Esophagus (tissue), 2 donors: Measurements from ENCODE around the gene MEP1A. TPM values are rescaled to one million over a fixed set of nuclear protein-coding genes. Genes with fewer than 3 reads are reported as not detected.
"Not testable (repeated sequence)": the region's sequence is repeated elsewhere in the genome, so short reads cannot be mapped to it uniquely, and the experiment has no call there.

ENCODE experiments used
- H3K27ac ChIP-seq, 2 donors: one replicate each; pipeline ENCODE4 v1.5.1; 2013; ENCODE audit warnings: low read depth in 2 of 2, mild to moderate bottlenecking in 2 of 2, inconsistent platforms in 1 of 2, low read length in 1 of 2, moderate library complexity in 1 of 2
- H3K27me3 ChIP-seq, 2 donors: one replicate each; pipeline ENCODE4 v1.6.1; 2013; ENCODE audit warnings: low read length in 2 of 2, control low read depth in 1 of 2, mild to moderate bottlenecking in 1 of 2; ENCODE audit not compliant: insufficient read depth in 2 of 2, control insufficient read depth in 1 of 2
- H3K36me3 ChIP-seq, 2 donors: one replicate each; pipeline ENCODE4 v1.6.1; 2013; ENCODE audit warnings: low read length in 1 of 2; ENCODE audit not compliant: control insufficient read depth in 2 of 2, insufficient read depth in 2 of 2
- H3K4me1 ChIP-seq, 2 donors: one replicate each; pipeline ENCODE4 v1.6.1; 2013; ENCODE audit warnings: low read length in 1 of 2; ENCODE audit not compliant: control insufficient read depth in 2 of 2, insufficient read depth in 2 of 2
- H3K4me3 ChIP-seq, 2 donors: one replicate each; pipeline ENCODE4 v1.5.1; 2013; ENCODE audit warnings: low read length in 2 of 2, mild to moderate bottlenecking in 2 of 2, low read depth in 1 of 2, moderate library complexity in 1 of 2
- H3K9me3 ChIP-seq, 2 donors: one replicate each; pipeline ENCODE4 v1.6.1; 2013; ENCODE audit warnings: mild to moderate bottlenecking in 2 of 2, low read depth in 1 of 2, low read length in 1 of 2, moderate library complexity in 1 of 2; ENCODE audit not compliant: control insufficient read depth in 2 of 2, insufficient read depth in 1 of 2
- WGBS, 2 donors: extraction: QIAGEN DNeasy Blood & Tissue Kit; methylation state at CpG; one replicate each; pipeline ENCODE4 v1.1.7; 2013; 5-methylcytosine and 5-hydroxymethylcytosine counted together
- polyA plus RNA-seq, 2 donors: library from polyadenylated mRNA; stranded (reverse); fragments of 200-250 nt; gene quantifications; one replicate each; pipeline ENCODE4 v1.2.3, GENCODE V29; 2013
- donor health status: healthy with polysubstance abuse.
- donor health status: Bipolar disorder and iron deficiency.

The MEP1A gene
- polyA plus RNA-seq, 2 donors, result 0.01 TPM; not detected in 1

GRCh38 chr6:46773201-46773855 lies 19.9 kb upstream of the MEP1A start:
- WGBS, 2 donors, result 35 to 64% methylated on average over 1 of the region's 1 CpG
- no peak overlapping the region for H3K27ac ChIP-seq
- H3K4me3 ChIP-seq, result no peak overlapping the region
- H3K4me1 ChIP-seq, result no peaks in the 10 kb centered on the region
- H3K36me3 ChIP-seq, result no peaks in the 10 kb centered on the region
- H3K9me3 ChIP-seq, result no peaks in the 10 kb centered on the region
- H3K27me3 ChIP-seq, result no peaks in the 10 kb centered on the region

GRCh38 chr6:46774736-46775135 lies 18.5 kb upstream of the MEP1A start:
- H3K4me1 ChIP-seq, H3K4me3 ChIP-seq, H3K36me3 ChIP-seq, H3K27me3 ChIP-seq, H3K27ac ChIP-seq, H3K9me3 ChIP-seq: not testable (repeated sequence)
- 94 to 97% methylated on average over 21 to 24 of the region's 24 CpGs for WGBS, 2 donors

DNA sequence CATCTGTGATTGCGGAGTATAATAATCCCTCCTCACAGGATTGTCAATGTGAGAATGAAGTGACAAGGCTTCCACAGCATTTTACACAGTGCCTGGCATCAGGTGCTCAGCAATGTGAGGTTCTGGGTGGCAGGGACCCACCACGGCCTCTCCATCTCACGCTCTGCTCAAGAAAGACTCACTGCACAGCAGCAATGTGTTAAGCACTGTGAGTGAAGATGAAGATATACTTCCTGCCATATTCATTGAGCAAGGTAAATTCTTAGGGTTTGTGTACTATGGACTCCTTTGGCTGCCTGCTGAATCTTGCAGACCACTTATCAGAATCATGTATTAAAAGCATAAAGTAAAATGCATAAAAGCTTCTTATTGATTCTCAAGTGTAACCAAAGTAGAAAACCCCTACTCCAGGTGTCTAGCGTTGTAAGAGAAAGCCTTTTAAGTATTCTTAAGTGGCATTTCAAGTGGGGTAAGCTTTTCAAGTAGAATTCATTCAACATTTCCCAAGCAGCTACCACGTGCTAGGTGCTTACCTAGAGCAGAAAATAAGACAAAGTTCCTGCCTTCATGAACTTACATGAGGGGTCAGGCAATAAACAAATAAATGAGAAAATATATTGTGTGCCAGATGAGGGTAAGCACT lies 17.0 kb upstream of the MEP1A start:
- Histone ChIP-seq H3K4me1 (no peaks in the 10 kb centered on the region), H3K27me3 (no peaks in the 10 kb centered on the region), H3K36me3 (no peaks in the 10 kb centered on the region), H3K9me3 (no peaks in the 10 kb centered on the region), H3K27ac (no peak overlapping the region), H3K4me3 (no peak overlapping the region)
- 87 to 89% methylated on average over 5 of the region's 5 CpGs for WGBS, 2 donors

DNA sequence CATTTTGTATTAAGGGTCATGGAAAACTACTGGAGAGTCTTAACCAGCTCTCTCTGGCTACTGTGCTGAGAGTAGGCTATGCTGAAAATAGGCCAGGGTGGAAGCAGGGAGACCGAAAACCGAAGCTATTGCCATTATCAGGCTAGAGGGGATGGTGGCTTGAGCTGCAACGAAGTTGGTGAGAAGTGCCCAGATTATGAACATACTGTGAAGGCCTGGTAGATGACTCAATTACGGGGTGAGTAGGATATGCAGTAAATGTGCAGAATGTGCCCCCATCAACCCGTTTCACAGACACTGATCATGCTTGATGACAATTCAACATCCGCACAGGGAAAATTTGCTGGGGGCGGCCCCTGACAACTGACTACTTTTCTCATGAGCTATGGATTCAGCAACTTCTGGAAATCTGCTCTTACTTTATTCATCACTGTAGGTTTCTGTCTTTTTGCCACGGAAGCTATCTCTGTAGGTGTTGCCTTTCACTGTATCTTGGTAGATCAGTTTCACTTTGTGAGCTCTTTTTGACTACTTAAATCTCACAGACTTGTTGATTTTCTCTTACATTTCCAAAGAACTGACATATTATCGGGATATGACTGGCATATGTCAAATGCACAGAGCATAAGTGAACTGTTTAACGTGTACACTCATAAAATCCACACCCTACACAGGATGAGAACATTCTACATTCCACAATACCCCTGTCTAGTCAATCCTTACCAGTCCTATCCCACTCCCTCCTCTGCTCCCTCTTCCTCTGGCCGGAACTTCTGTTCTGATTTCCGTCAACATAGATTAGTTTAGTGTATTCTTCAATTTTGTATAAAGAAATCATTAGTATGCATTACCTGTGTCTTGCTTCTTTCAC lies 15.5 kb upstream of the MEP1A start:
- 85 to 87% methylated on average over 12 of the region's 12 CpGs for WGBS, 2 donors
- no peaks in the 10 kb centered on the region for H3K36me3 ChIP-seq
- H3K27me3 ChIP-seq, result no peaks in the 10 kb centered on the region

GRCh38 chr6:46781478-46782378 lies 11.5 kb upstream of the MEP1A start:
- Histone ChIP-seq H3K4me3 (no peak overlapping the region), H3K9me3 (no peaks in the 10 kb centered on the region), H3K36me3 (no peaks in the 10 kb centered on the region), H3K27ac (no peak overlapping the region), H3K27me3 (no peaks in the 10 kb centered on the region), H3K4me1 (no peaks in the 10 kb centered on the region)
- WGBS, 2 donors, result 31 to 35% methylated on average over 6 of the region's 6 CpGs

More for the DNA sequence above, 15.5 kb upstream of the MEP1A start:
- no peaks in the 10 kb centered on the region for H3K9me3 ChIP-seq
- no peaks in the 10 kb centered on the region for H3K4me1 ChIP-seq
- H3K4me3 ChIP-seq, result no peak overlapping the region
- no peak overlapping the region for H3K27ac ChIP-seq

GRCh38 chr6:46784535-46784934 lies 8.7 kb upstream of the MEP1A start:
- Histone ChIP-seq H3K4me1 (no peaks in the 10 kb centered on the region), H3K36me3 (no peaks in the 10 kb centered on the region), H3K27ac (no peak overlapping the region), H3K27me3 (no peaks in the 10 kb centered on the region), H3K4me3 (no peak overlapping the region), H3K9me3 (no peaks in the 10 kb centered on the region)
- 74 to 84% methylated on average over 1 of the region's 1 CpG for WGBS, 2 donors

DNA sequence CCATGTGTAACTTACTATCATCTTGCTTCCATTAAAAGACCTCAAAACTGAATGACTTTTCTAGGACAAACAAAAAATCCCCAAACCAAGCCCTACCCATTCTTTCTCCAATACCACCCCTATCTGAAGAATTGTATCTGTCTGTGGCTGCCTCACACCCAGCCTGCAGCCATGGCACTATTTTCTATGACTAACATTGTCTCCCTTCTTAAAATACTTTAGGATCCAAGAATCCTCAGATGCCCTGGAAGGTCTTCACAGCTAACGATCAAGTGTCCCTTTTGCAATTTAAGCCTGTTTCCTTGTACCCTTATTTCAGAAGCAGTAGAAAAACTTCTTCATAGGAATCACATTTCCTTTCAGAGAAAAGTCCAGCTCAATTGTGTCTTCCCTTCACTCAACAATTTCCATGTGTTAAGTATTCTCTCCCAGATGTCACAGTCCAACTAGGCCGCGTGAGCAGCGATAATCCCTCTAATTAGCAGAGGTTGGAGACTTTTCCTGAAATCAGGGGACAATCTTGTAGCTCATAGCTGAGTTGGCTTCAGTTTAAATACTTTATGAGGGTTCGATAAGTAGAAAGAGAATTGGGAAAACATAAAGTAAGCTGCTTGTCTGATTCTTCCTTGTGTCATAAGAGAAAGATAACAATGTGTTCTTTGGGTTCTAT lies 5.2 kb upstream of the MEP1A start:
- H3K27ac ChIP-seq, result no peak overlapping the region
- H3K4me1 ChIP-seq, result no peaks in the 10 kb centered on the region
- 88 to 91% methylated on average over 5 of the region's 5 CpGs for WGBS, 2 donors
- H3K4me3 ChIP-seq, result no peak overlapping the region
- no peaks in the 10 kb centered on the region for H3K9me3 ChIP-seq
- no peaks in the 10 kb centered on the region for H3K36me3 ChIP-seq
- no peaks in the 10 kb centered on the region for H3K27me3 ChIP-seq

- Histone ChIP-seq H3K27me3 (no peaks in the 10 kb centered on the region), H3K4me1 (no peaks in the 10 kb centered on the region), H3K36me3 (no peaks in the 10 kb centered on the region), H3K27ac (no peak overlapping the region), H3K4me3 (no peak overlapping the region), H3K9me3 (no peaks in the 10 kb centered on the region)
- 85 to 92% methylated on average over 3 of the region's 3 CpGs for WGBS, 2 donors
Observed at GRCh38 chr6:46788791-46789190, 4.4 kb upstream of the MEP1A start.
